ENCODE measurements around the gene C2orf81.

DNA sequence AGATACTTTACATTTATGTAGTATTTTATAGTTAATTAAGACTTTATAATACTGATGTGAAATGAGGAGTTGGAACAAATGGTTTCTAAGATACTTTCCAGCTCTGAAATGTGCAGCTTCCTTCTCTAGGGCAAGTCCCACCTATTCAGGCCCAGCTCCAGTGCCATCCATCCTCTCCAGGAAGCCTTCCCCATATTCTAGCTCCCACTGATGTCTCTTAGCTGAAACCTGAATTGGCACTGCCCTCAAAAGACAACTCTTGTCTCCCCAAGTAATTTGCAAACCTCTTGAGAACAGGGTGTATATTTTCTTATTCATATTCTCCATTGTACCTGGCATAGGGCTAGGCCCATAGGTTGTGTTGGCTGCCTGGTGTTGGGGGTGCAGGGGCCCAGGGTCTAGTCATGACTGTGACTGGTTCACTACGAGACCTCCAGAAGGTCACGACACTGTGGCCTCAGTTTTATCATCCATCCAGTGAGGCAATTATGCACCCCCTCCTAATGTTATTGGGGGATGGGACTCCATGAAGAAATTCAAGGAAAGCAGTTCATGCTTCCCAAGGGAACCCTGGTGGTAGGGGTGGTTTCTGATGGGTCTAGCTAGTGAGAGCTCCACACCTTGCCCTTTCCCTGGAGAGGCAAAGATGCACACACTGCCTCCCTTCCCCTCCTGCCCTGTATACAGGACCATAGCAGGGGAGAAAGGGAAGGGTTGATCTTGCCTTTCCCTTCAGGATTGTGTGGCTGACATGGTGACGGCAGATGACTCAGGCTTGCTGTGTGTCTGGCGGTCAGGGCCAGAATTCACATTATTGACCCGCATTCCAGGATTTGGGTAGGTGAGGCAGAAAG lies 2.9 kb upstream of the C2orf81 start:
- TF ChIP-seq, protein P1, sequence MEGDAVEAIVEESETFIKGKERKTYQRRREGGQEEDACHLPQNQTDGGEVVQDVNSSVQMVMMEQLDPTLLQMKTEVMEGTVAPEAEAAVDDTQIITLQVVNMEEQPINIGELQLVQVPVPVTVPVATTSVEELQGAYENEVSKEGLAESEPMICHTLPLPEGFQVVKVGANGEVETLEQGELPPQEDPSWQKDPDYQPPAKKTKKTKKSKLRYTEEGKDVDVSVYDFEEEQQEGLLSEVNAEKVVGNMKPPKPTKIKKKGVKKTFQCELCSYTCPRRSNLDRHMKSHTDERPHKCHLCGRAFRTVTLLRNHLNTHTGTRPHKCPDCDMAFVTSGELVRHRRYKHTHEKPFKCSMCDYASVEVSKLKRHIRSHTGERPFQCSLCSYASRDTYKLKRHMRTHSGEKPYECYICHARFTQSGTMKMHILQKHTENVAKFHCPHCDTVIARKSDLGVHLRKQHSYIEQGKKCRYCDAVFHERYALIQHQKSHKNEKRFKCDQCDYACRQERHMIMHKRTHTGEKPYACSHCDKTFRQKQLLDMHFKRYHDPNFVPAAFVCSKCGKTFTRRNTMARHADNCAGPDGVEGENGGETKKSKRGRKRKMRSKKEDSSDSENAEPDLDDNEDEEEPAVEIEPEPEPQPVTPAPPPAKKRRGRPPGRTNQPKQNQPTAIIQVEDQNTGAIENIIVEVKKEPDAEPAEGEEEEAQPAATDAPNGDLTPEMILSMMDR (IDR thresholded peaks at IDR 0.05; ENCODE audit: low read depth, low read length) = no peak
- TF ChIP-seq EZH2phosphoT487 (IDR thresholded peaks at IDR 0.05; ENCODE audit: low read depth) = no peak

Data from OCI-LY3 (cell line).